Mucosa of rectum (tissue), 2 donors: Measurements from ENCODE around the gene HCFC2.

Experiments used
- H3K27ac ChIP-seq, 2 donors: one replicate each; pipeline ENCODE4 v1.7.0; 2013; ENCODE audit warnings: inconsistent platforms in 2 of 2, low read depth in 2 of 2, low read length in 2 of 2
- H3K27me3 ChIP-seq, 2 donors: one replicate each; pipeline ENCODE4 v1.7.0; 2013; ENCODE audit warnings: low read length in 2 of 2; ENCODE audit not compliant: control insufficient read depth in 2 of 2, insufficient read depth in 2 of 2
- H3K36me3 ChIP-seq, 2 donors: one replicate each; pipeline ENCODE4 v1.7.0; 2013; ENCODE audit warnings: low read length in 2 of 2; ENCODE audit not compliant: control insufficient read depth in 2 of 2, insufficient read depth in 2 of 2
- H3K4me1 ChIP-seq, 2 donors: one replicate each; pipeline ENCODE4 v1.7.0; 2013; ENCODE audit warnings: low read length in 2 of 2, mild to moderate bottlenecking in 1 of 2; ENCODE audit not compliant: control insufficient read depth in 2 of 2, insufficient read depth in 2 of 2
- H3K4me3 ChIP-seq, 2 donors: one replicate each; pipeline ENCODE4 v1.7.0; 2013; ENCODE audit warnings: low read length in 2 of 2
- H3K9ac ChIP-seq, 2 donors: one replicate each; pipeline ENCODE4 v1.7.0; 2013; ENCODE audit warnings: low read length in 2 of 2, low read depth in 1 of 2, mild to moderate bottlenecking in 1 of 2
- H3K9me3 ChIP-seq, 2 donors: one replicate each; pipeline ENCODE4 v1.7.0; 2013; ENCODE audit warnings: low read length in 2 of 2; ENCODE audit not compliant: control insufficient read depth in 2 of 2
- donor health status: healthy.
- donor health status: Normal muscosa, but diverticular disease.

HCFC2 gene

GRCh38 chr12:104150416-104150815 is 86.1 kb downstream of the HCFC2 start:
- no peak overlapping the region for H3K4me3 ChIP-seq

GRCh38 chr12:104152685-104153241 is 88.4 kb downstream of the HCFC2 start:
- Histone ChIP-seq H3K4me1 (no peaks in the 10 kb centered on the region), H3K4me3 (no peak overlapping the region), H3K36me3 (no peaks in the 10 kb centered on the region), H3K9me3 (no peaks in the 10 kb centered on the region), H3K9ac (no peak overlapping the region), H3K27ac (no peak overlapping the region), H3K27me3 (no peaks in the 10 kb centered on the region)

More at GRCh38 chr12:104150416-104150815, 86.1 kb downstream of the HCFC2 start:
- Histone ChIP-seq H3K9ac (no peak overlapping the region), H3K36me3 (no peaks in the 10 kb centered on the region), H3K9me3 (no peaks in the 10 kb centered on the region), H3K27me3 (no peaks in the 10 kb centered on the region), H3K4me1 (no peaks in the 10 kb centered on the region), H3K27ac (no peak overlapping the region)

GRCh38 chr12:104154286-104154685 is 90.0 kb downstream of the HCFC2 start:
- H3K4me1 ChIP-seq, result no peaks in the 10 kb centered on the region
- H3K27ac ChIP-seq, result no peak overlapping the region
- no peaks in the 10 kb centered on the region for H3K9me3 ChIP-seq
- H3K27me3 ChIP-seq, result no peaks in the 10 kb centered on the region
- H3K9ac ChIP-seq, result no peak overlapping the region
- no peak overlapping the region for H3K4me3 ChIP-seq
- H3K36me3 ChIP-seq, result no peaks in the 10 kb centered on the region

GRCh38 chr12:104154806-104155205 is 90.5 kb downstream of the HCFC2 start:
- Histone ChIP-seq H3K9ac (no peak overlapping the region), H3K9me3 (no peaks in the 10 kb centered on the region), H3K4me3 (no peak overlapping the region), H3K27ac (no peak overlapping the region), H3K4me1 (no peaks in the 10 kb centered on the region), H3K36me3 (no peaks in the 10 kb centered on the region), H3K27me3 (no peaks in the 10 kb centered on the region)
